Calu3 (cell line): ENCODE measurements around the gene ARG1. TPM values are rescaled to one million over a fixed set of nuclear protein-coding genes. Genes with fewer than 3 reads are reported as not detected.

Source experiments
- BruUV-seq: library from RNA; stranded (reverse); fragments of 400-500 nt; replicated peaks from 2 replicates; lab custom pipeline; 2021; lab: Mats Ljungman, UMichigan
- CTCF ChIA-PET: fragments of 300-600 bp; sonication (Branson Sonifier 250); formaldehyde crosslinking; loops from one replicate; lab custom pipeline; 2022; ENCODE audit warnings: antibody characterized with exemption; lab: Charles Lee
- DNase-seq: peaks from one replicate; pipeline ENCODE4 v3.0.0; 2022
- H3K27ac Mint-ChIP-seq: one replicate; pipeline ENCODE4 v1.8.0; 2022; ENCODE audit warnings: mixed read lengths; ENCODE audit not compliant: unreplicated experiment
- H3K27me3 Mint-ChIP-seq: one replicate; pipeline ENCODE4 v1.8.0; 2022; ENCODE audit warnings: mixed read lengths; ENCODE audit not compliant: unreplicated experiment
- H3K36me3 Mint-ChIP-seq: one replicate; pipeline ENCODE4 v1.8.0; 2022; ENCODE audit warnings: mild to moderate bottlenecking, moderate library complexity, mixed read lengths; ENCODE audit not compliant: insufficient read depth, unreplicated experiment
- H3K4me1 Mint-ChIP-seq: one replicate; pipeline ENCODE4 v1.8.0; 2022; ENCODE audit warnings: mild to moderate bottlenecking, low read depth, mixed read lengths; ENCODE audit not compliant: unreplicated experiment
- H3K4me3 Mint-ChIP-seq: one replicate; pipeline ENCODE4 v1.8.0; 2022; ENCODE audit warnings: mild to moderate bottlenecking, low read depth, moderate library complexity, mixed read lengths; ENCODE audit not compliant: unreplicated experiment
- H3K9me3 Mint-ChIP-seq: one replicate; pipeline ENCODE4 v1.8.0; 2022; ENCODE audit warnings: low read depth, mixed read lengths; ENCODE audit not compliant: unreplicated experiment
- intact Hi-C: fragments of 100-400 bp; cut with micrococcal nuclease; formaldehyde crosslinking; loops from one replicate; pipeline ENCODE4 v1.10.0; 2022; ENCODE audit not compliant: unreplicated experiment
- total RNA-seq: library from RNA; stranded (reverse); gene quantifications from 2 replicates; pipeline ENCODE4 v1.2.3, GENCODE V29; 2022
- TF ChIP-seq, protein P1 (sequence below): fragments of 200-600 bp; IDR thresholded peaks from one replicate; pipeline ENCODE4 v1.8.0; 2022; ENCODE audit warnings: antibody characterized with exemption; ENCODE audit not compliant: unreplicated experiment

Gene ARG1
- total RNA-seq, 1 experiment from 2014 or later = not detected

GRCh38 chr6:131613296-131613925 is 40.4 kb downstream of the ARG1 start:
- Mint-ChIP-seq H3K4me1 (no peaks in the 10 kb centered on the region), H3K36me3 (peaks cover 33% of the 10 kb centered on the region), H3K27ac (no peak overlapping the region), H3K27me3 (no peaks in the 10 kb centered on the region), H3K4me3 (no peak overlapping the region), H3K9me3 (no peaks in the 10 kb centered on the region)
- CTCF ChIA-PET = interaction anchor here (1.6 kb wide), 1 partner anchor 15 kb away, joined by 5 read pairs; the partner anchor contains the start of gene MED23
- DNase-seq = no peak
- BruUV-seq = no TSS peak
- intact Hi-C loops = no loop called here
- TF ChIP-seq, protein P1, sequence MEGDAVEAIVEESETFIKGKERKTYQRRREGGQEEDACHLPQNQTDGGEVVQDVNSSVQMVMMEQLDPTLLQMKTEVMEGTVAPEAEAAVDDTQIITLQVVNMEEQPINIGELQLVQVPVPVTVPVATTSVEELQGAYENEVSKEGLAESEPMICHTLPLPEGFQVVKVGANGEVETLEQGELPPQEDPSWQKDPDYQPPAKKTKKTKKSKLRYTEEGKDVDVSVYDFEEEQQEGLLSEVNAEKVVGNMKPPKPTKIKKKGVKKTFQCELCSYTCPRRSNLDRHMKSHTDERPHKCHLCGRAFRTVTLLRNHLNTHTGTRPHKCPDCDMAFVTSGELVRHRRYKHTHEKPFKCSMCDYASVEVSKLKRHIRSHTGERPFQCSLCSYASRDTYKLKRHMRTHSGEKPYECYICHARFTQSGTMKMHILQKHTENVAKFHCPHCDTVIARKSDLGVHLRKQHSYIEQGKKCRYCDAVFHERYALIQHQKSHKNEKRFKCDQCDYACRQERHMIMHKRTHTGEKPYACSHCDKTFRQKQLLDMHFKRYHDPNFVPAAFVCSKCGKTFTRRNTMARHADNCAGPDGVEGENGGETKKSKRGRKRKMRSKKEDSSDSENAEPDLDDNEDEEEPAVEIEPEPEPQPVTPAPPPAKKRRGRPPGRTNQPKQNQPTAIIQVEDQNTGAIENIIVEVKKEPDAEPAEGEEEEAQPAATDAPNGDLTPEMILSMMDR = no peak

DNA sequence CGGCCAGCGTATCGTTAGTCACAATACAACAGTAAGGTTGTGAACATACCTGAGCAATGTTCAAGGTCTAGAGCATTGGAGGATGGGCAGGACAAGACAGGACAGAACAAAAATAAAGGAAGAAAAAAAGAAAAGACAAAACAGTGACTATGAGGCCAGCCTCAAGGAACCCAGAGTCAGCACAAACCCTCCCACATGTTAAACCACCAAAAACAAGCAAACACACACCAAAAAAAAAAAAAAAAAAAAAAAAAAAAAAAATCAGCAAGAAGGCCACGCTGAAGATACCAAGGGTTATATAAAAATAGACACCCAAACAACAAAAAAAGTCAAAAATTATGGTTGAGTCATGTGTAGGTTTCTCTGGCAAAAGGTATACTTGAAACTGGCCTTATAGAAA is 42.2 kb downstream of the ARG1 start:
- Mint-ChIP-seq H3K27me3 (no peaks in the 10 kb centered on the region), H3K4me1 (no peaks in the 10 kb centered on the region), H3K4me3 (no peak overlapping the region), H3K36me3 (peaks cover 35% of the 10 kb centered on the region), H3K27ac (no peak overlapping the region), H3K9me3 (no peaks in the 10 kb centered on the region)
- intact Hi-C loops = no loop called here
- TF ChIP-seq, protein P1 = no peak
- CTCF ChIA-PET = no interaction called here
- DNase-seq = no peak
- BruUV-seq = no TSS peak

DNA sequence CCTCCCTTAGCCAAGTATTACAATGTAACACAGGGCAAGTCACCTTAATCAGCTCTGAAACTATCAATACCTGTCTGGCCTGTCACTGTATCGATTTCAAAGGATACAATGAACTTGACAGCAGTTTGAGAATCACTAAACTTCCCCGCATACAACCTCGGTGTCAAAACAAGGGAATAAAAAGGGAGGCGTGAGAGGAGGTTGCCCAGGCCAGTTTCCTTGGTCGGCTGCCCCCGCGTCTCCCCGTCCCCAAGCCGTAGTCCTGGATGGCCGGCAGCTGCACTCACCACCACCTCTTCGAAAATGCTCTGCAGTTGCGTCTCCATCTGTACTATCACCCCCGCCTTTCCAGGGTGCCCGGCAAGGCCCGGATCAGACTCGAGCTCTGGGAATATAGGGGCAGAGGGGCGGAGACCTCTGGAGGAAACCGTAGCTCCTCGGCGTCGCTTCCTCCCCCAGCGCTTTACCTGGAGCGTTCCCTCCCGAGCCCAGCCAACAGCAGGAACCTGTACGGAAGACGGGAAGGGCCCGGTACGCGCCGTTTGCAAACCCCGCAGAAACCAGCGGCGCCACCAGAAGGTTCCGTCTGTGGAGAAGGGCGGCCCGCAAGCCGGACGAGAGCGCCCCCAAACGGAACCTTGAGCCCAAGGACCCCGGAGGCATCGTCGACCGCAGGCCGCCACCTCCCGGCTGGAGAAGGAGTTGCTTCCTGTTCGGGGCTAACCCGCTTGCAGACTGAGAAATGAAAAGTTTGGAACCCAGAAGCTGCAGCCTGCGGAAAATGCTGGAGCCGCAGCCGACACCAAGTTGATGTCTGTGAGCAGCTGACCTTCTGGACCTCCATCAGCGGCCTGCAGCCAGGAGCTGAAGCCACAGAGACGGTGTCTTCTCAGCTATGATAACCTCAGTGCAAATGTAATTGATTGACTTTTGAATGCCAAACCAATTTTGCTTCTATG is 55.0 kb downstream of the ARG1 start, which contains the start of gene MED23:
MED23 (minus strand) TSS at position 519 of the 959 bp plus-strand sequence; CDS start at position 326, 193 bp downstream.
- peak within 1 kb of the TSS; percentile 93 for H3K4me3 Mint-ChIP-seq
- DNase-seq = peak; percentile 99
- no TSS peak for BruUV-seq
- peak within 1 kb of the TSS; percentile 89 for H3K27ac Mint-ChIP-seq
- H3K27me3 Mint-ChIP-seq = peaks cover 14% of the 10 kb centered on the region
- intact Hi-C loops = no loop called here
- H3K9me3 Mint-ChIP-seq = no peaks in the 10 kb centered on the region
- peaks cover 33% of the 10 kb centered on the region for H3K36me3 Mint-ChIP-seq
- CTCF ChIA-PET = interaction anchor here (0.5 to 1.5 kb wide), 14 partner anchors 9 to 750 kb away, joined by 3 to 7 read pairs (median 4); partner anchors contain the start of gene ENPP3
- TF ChIP-seq, protein P1 = peak; percentile 97
- peaks cover 9% of the 10 kb centered on the region for H3K4me1 Mint-ChIP-seq

GRCh38 chr6:131628726-131629125 is 55.7 kb downstream of the ARG1 start:
- no peak for DNase-seq
- Mint-ChIP-seq H3K27me3 (peaks cover 14% of the 10 kb centered on the region), H3K27ac (no peak overlapping the region), H3K9me3 (no peaks in the 10 kb centered on the region), H3K4me1 (peaks cover 9% of the 10 kb centered on the region), H3K4me3 (peak overlapping the region; percentile 93), H3K36me3 (peaks cover 26% of the 10 kb centered on the region)
- intact Hi-C loops = no loop called here
- BruUV-seq = no TSS peak
- TF ChIP-seq, protein P1 = no peak
- CTCF ChIA-PET = interaction anchor here (0.5 to 1.5 kb wide), 10 partner anchors 8 to 429 kb away, joined by 3 to 7 read pairs (median 4); partner anchors contain the start of gene ENPP3
